GM04504 (cell line): ENCODE measurements around the gene UPF1.

ENCODE experiments used
- DNase-seq: peaks from one replicate; pipeline ENCODE4 v3.0.0-alpha.2; 2012; ENCODE audit warnings: low read depth

Gene UPF1

GRCh38 chr19:18875726-18876125 is 44.0 kb downstream of the UPF1 start:
- DNase-seq: peak; percentile 56

GRCh38 chr19:18876865-18877264 is 45.1 kb downstream of the UPF1 start:
- no peak for DNase-seq

DNA sequence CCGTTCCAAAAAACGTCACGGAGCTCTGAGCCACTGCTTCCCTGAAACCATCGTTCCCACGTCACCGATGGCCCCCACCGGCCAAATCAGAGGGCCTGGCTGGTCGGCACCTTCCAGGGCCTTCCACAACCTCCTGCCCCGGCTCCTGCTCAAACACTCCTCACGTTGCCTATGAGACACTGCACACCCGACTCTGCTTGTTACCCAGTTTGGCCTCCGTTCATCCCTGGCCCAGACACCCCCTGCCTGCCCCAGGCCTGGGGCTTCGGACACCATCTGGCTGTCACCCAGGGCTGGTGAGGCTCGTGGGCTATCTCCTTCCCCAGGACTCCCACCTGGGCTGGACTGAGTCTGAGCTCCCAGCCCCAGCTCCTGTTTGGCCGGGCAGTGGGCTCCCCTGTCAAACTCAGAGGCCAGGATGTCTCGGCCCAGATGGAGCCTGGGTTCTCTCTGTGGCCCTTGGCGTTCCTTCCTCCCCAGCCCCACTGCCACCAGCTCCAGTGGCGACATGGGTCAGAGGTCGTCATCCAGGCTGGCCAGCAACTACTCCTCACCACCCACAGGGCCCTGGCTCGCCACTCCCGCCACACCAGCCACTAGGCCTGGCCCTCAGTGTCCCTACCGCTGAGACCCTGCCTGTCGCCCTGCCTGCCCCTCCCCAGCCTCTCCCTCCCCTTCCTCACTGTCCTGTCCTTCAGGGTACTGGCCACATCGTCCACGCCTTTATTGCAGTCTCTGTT is 46.5 kb downstream of the UPF1 start:
- DNase-seq: no peak

- DNase-seq: no peak
Observed at GRCh38 chr19:18878858-18879578, 47.3 kb downstream of the UPF1 start.

DNA sequence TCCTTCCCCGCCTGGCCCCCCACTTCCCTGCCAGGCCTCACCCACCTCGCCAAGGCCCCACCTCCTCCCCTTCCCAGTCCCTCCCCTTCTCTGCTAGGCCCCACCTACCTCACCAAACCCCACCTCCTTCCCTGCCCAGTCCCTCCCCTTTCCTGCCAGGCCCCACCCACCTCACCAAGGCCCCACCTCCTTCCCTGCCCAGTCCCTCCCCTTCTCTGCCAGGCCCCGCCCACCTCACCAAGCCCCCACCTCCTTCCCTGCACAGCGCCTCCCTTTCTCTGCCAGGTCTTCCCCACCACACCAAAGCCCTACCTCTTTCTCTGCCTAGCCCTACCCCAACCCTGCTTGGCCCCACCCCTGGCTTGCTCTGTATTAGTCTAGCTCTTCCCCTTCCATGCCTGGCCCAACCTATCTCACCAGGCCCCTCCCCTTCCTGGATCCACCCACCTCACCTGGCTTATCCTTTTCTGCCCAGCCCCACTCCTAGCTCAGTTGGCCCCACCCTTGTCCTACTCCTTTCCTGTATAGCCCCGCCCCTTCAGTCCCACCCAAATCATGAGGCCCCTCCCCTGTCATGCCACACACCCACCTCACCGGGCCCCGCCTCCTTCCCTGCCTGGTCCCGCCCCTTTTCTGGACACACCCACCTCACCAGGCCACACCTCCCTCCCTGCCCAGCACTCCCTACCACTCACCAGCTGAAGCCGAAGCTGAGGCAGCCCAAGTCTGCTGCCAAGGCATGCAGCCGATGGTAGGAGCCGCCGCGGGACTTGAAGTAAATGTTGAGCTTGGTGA is 48.0 kb downstream of the UPF1 start:
- DNase-seq: no peak

GRCh38 chr19:18881491-18881890 is 49.7 kb downstream of the UPF1 start:
- no peak for DNase-seq

GRCh38 chr19:18883526-18884304 is 52.0 kb downstream of the UPF1 start:
- no peak for DNase-seq

- no peak for DNase-seq
Observed at GRCh38 chr19:18886972-18887371, 55.2 kb downstream of the UPF1 start.

DNA sequence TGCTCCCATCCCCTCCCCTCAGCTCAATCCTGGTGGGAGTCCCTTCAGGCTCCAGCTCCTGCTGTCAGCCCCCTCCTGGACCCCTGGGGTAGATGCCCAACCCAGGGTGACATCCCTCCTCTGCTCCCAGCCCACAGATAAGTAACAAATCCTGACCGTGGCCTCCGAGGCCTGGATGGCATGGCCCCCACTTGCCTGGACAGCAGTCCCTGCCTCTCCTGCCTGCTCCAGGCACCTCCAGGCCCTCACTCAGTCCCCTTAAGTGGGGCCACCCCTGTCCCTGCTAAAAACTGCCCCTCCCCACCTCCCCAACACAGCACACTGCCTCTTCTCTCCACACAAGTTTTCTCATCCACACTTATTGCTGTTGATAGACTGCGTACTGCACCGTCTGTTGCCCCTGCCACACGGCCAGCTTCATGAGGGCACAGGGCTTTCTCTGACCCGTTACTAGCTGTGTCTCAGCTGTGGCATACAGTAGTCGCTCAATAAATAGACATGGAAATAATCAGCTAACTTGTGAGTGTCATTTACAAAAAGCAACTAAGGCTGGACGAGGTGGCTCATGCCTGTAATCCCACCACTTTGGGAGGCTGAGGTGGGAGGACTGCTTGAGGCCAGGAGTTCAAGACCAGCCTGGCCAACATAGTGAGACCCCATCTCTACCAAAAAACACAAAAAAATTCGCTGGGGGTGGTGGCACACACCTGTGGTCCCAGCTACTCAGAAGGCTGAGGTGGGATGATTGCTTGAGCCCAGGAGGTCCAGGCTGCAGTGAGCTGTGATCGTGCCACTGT is 58.4 kb downstream of the UPF1 start:
- no peak for DNase-seq

- no peak for DNase-seq
Observed at GRCh38 chr19:18893587-18894253, 62.0 kb downstream of the UPF1 start.

GRCh38 chr19:18894254-18895037 is 62.7 kb downstream of the UPF1 start:
- no peak for DNase-seq

DNA sequence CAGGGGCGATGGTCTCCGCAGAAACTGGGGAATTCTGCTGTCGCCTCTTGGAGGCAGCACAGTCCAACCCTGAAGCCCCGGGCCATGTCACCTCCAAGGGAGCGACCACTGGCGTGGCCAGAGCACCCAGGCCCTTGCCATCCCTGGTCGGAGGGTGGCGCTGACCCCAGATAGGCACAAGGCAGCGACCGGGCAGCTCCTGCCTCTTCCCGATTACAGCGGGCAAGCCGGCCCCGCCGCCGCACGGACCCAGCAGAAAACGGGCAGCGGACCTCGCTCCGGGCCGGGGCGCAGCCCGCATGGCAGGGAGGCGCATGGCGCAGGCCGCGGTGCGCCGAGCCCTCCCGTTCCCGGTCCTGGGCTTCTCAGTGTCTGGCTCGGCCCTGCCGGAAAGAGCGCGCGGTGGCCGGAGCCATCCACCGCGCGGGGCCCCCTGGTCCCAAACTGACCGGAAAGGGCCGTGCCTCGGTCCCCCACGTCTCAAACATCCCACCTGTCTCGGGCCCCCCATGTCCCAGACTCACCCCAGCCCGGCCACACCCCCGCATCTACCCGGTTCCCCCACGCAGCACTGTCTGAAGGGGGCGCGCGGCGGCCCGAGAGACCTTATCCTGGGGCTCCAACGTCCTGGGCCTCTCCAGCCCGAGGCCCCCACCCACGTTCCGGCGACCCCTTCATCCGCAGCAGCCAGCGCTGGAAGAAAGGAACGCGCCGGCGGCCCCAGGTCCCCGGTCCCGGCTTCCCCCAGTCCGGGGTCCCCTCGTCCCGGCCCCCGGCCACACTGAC is 63.5 kb downstream of the UPF1 start:
- no peak for DNase-seq

GRCh38 chr19:18895824-18896341 is 64.1 kb downstream of the UPF1 start, which contains the start of gene CERS1:
TSS of gene CERS1 (minus strand) at chr19:18896158. CDS start at chr19:18896072, 86 bp downstream.
- DNase-seq: no peak

DNA sequence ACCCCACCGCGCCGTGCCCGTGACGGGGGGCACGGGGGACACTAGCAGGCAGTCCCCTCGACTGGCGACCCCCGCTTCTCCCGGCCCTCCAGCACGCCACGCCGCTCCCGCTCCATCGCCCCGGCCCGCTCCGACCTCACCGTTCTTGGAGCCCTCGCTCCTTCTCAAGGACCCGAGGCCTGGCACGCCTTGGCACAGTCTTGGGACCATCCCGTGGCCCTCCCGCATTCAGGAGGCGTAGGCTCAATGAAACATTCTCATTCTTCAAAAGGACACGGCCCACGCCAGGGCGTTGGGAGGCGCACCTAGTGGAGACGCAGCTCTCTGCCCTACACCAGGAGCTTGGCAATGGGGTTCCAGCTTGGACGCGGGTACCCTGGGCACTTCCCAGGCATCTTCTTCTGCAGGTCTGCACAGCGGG is 64.7 kb downstream of the UPF1 start:
- no peak for DNase-seq

DNA sequence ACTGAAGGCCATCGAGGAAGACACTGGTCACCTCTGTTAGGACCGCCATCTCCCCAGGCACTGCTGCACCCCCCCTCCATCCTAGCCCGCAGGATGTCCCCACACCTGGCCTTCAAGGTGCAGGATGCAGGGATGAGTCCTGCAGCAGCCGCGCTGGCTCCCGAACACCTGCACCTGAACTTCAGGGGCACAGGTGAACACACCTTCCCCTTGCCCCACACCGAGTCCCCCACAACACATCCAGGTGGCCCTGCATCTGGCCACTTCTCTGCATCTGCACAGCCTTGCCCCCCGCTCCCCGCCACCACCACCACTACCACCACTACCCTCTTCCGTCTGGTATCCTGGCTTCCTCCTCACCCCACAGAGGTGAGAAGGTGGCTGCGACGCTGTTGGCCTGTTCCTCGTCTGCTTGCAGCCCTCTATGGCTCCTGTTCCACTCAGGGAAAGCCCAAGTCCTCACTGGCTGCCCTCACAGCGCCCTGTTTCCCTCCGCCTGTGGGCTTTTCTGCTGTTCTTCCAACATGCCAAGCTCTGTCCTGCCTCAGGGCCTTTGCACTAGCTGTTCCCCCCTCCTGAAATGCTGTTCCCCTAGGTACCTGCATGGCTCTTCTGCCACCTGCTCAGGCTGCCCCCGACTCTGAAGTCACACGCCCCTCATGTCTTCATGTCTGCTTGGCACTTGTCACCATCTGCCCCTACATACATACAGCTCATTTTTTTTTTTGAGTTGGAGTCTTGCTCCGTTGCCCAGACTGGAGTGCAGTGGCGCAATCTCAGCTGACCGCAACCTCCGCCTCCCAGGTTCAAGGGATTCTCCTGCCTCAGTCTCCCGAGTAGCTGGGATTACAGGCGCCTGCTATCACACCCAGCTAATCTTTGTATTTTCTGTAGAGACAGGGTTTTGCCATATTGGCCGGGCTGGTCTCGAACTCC is 65.6 kb downstream of the UPF1 start:
- no peak for DNase-seq

DNA sequence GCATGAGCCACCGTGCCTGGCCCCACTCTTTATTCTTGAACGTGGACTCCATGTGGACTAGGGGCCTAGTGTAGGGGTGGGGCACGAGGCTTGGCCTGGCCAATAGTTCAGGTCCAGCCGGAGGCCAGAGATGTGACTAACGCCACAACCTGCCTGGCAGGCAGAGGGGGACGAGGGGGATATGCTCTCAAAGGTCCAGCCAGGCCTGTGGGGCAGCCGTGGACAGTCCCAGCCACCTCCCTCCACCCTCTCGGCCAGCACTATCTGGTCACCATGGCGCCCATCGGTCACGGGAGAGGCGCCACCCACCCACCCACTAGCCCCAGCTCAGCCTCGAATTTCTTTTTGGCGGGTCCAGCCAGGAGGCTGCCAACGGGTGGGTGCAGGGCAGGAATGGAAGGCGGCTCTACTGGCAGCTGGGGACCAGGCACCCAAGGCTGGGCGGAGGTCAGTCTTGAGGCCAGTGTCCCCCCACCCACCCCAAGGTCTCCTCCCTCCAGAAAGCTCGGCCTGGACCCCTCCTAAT is 66.4 kb downstream of the UPF1 start:
- DNase-seq: no peak
